ENCODE data around the gene ADCY10. TPM values are rescaled to one million over a fixed set of nuclear protein-coding genes. Genes with fewer than 3 reads are reported as not detected.
A peak's percentile ranks its signal among the peaks of the same experiment; 100 is the strongest.

ADCY10 gene
- total and polyA plus RNA-seq, 9 of the 15 experiments (the other 6 are each of a cell fraction or from before 2014, with no cell fraction given): 0.08 to 0.86 (median 0.22) TPM

DNA sequence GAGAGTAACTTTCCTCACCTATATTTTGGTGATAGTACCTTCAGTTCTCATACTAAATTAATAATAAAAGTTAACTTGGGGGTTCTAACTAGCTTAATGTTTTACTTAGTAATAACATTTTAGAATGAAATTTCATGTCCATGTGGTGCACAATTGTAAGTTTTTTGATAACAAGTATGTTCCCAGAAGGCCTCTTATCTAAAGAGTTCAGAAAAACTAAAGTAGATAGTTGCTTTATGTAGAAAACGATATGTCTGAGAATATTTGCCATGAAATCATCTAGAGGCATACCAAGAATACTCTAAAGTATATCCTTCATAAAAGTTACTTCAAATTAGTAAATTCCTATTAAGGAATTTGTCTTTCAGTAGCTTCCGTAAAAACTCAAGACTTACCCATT lies 10.2 kb upstream of the ADCY10 start (continued):
- TF ChIP-seq, protein P1, sequence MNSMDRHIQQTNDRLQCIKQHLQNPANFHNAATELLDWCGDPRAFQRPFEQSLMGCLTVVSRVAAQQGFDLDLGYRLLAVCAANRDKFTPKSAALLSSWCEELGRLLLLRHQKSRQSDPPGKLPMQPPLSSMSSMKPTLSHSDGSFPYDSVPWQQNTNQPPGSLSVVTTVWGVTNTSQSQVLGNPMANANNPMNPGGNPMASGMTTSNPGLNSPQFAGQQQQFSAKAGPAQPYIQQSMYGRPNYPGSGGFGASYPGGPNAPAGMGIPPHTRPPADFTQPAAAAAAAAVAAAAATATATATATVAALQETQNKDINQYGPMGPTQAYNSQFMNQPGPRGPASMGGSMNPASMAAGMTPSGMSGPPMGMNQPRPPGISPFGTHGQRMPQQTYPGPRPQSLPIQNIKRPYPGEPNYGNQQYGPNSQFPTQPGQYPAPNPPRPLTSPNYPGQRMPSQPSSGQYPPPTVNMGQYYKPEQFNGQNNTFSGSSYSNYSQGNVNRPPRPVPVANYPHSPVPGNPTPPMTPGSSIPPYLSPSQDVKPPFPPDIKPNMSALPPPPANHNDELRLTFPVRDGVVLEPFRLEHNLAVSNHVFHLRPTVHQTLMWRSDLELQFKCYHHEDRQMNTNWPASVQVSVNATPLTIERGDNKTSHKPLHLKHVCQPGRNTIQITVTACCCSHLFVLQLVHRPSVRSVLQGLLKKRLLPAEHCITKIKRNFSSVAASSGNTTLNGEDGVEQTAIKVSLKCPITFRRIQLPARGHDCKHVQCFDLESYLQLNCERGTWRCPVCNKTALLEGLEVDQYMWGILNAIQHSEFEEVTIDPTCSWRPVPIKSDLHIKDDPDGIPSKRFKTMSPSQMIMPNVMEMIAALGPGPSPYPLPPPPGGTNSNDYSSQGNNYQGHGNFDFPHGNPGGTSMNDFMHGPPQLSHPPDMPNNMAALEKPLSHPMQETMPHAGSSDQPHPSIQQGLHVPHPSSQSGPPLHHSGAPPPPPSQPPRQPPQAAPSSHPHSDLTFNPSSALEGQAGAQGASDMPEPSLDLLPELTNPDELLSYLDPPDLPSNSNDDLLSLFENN (IDR thresholded peaks at IDR 0.05; ENCODE audit: low read depth in 2 of 2, low read length in 2 of 2): no peak
- TF ChIP-seq, protein P2, sequence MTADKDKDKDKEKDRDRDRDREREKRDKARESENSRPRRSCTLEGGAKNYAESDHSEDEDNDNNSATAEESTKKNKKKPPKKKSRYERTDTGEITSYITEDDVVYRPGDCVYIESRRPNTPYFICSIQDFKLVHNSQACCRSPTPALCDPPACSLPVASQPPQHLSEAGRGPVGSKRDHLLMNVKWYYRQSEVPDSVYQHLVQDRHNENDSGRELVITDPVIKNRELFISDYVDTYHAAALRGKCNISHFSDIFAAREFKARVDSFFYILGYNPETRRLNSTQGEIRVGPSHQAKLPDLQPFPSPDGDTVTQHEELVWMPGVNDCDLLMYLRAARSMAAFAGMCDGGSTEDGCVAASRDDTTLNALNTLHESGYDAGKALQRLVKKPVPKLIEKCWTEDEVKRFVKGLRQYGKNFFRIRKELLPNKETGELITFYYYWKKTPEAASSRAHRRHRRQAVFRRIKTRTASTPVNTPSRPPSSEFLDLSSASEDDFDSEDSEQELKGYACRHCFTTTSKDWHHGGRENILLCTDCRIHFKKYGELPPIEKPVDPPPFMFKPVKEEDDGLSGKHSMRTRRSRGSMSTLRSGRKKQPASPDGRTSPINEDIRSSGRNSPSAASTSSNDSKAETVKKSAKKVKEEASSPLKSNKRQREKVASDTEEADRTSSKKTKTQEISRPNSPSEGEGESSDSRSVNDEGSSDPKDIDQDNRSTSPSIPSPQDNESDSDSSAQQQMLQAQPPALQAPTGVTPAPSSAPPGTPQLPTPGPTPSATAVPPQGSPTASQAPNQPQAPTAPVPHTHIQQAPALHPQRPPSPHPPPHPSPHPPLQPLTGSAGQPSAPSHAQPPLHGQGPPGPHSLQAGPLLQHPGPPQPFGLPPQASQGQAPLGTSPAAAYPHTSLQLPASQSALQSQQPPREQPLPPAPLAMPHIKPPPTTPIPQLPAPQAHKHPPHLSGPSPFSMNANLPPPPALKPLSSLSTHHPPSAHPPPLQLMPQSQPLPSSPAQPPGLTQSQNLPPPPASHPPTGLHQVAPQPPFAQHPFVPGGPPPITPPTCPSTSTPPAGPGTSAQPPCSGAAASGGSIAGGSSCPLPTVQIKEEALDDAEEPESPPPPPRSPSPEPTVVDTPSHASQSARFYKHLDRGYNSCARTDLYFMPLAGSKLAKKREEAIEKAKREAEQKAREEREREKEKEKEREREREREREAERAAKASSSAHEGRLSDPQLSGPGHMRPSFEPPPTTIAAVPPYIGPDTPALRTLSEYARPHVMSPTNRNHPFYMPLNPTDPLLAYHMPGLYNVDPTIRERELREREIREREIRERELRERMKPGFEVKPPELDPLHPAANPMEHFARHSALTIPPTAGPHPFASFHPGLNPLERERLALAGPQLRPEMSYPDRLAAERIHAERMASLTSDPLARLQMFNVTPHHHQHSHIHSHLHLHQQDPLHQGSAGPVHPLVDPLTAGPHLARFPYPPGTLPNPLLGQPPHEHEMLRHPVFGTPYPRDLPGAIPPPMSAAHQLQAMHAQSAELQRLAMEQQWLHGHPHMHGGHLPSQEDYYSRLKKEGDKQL (CRISPR knock-in tag; IDR thresholded peaks at IDR 0.05; ENCODE audit: borderline replicate concordance): no peak
- no peak for TF ChIP-seq HMGN3 (IDR thresholded peaks at IDR 0.05; ENCODE audit: borderline replicate concordance, extremely low read depth, insufficient read length, low read depth, low read length)
- TF ChIP-seq RNF219 (CRISPR knock-in tag; IDR thresholded peaks at IDR 0.05): no peak
- no peak for TF ChIP-seq POLR2AphosphoS2 (IDR thresholded peaks at IDR 0.05; ENCODE audit: low read length)
- TF ChIP-seq BCLAF1 (IDR thresholded peaks at IDR 0.05; ENCODE audit: borderline replicate concordance in 1 of 2, control insufficient read depth in 1 of 2, low read depth in 2 of 2, low read length in 1 of 2): 0 out of 4 replicates have a peak, but pooled peaks of 1 of the 2 experiments have one; percentile 12
- TF ChIP-seq PHB2 (IDR thresholded peaks at IDR 0.05; ENCODE audit: low read depth): no peak
- TF ChIP-seq GTF2A2 (tag; IDR thresholded peaks at IDR 0.05): no peak
- TF ChIP-seq SMAD2 (IDR thresholded peaks at IDR 0.05; ENCODE audit: low read depth, low read length): no peak
- TF ChIP-seq JUND (IDR thresholded peaks at IDR 0.05; ENCODE audit: borderline replicate concordance, low read depth, low read length): 0 out of 2 replicates have a peak, but pooled peaks have one; percentile 15
- no peak for TF ChIP-seq JUND (tag; IDR thresholded peaks at IDR 0.05; ENCODE audit: borderline replicate concordance, low read depth, low read length)
